ENCODE data around the gene IRAK3.

IRAK3 gene, protein sequence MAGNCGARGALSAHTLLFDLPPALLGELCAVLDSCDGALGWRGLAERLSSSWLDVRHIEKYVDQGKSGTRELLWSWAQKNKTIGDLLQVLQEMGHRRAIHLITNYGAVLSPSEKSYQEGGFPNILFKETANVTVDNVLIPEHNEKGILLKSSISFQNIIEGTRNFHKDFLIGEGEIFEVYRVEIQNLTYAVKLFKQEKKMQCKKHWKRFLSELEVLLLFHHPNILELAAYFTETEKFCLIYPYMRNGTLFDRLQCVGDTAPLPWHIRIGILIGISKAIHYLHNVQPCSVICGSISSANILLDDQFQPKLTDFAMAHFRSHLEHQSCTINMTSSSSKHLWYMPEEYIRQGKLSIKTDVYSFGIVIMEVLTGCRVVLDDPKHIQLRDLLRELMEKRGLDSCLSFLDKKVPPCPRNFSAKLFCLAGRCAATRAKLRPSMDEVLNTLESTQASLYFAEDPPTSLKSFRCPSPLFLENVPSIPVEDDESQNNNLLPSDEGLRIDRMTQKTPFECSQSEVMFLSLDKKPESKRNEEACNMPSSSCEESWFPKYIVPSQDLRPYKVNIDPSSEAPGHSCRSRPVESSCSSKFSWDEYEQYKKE

GRCh38 chr12:66188584-66189485, at the start of gene IRAK3:
Gene IRAK3 (plus strand): TSS chr12:66189214. CDS start chr12:66189300, 86 bp downstream.
- no peak for DNase-seq

GRCh38 chr12:66139328-66139727, 49.7 kb upstream of the IRAK3 start:
- no peak for DNase-seq

DNA sequence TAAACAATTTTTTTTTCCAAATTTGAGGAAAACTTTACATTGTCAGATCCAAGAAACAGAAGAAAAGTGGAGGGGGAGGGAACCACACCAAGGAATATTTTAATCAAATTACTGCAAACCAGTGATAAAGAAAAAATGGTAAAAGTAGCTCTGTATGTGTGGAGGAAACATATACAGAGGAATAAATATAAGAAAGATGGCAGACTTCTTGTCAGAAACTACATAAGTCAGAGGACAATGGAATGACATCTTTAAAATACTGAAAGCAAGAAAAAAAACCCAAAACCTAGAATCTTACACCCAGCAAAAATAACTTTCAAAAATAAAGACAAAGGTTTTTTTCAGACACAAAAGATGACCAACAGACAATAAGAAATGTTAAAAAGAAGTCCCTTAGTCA, 48.3 kb upstream of the IRAK3 start:
- DNase-seq = no peak

GRCh38 chr12:66141299-66141698, 47.7 kb upstream of the IRAK3 start:
- no peak for DNase-seq

GRCh38 chr12:66142826-66143225, 46.2 kb upstream of the IRAK3 start:
- DNase-seq = no peak

GRCh38 chr12:66143868-66144267, 45.1 kb upstream of the IRAK3 start:
- DNase-seq = no peak

GRCh38 chr12:66144791-66145754, 43.9 kb upstream of the IRAK3 start:
- DNase-seq = no peak

DNA sequence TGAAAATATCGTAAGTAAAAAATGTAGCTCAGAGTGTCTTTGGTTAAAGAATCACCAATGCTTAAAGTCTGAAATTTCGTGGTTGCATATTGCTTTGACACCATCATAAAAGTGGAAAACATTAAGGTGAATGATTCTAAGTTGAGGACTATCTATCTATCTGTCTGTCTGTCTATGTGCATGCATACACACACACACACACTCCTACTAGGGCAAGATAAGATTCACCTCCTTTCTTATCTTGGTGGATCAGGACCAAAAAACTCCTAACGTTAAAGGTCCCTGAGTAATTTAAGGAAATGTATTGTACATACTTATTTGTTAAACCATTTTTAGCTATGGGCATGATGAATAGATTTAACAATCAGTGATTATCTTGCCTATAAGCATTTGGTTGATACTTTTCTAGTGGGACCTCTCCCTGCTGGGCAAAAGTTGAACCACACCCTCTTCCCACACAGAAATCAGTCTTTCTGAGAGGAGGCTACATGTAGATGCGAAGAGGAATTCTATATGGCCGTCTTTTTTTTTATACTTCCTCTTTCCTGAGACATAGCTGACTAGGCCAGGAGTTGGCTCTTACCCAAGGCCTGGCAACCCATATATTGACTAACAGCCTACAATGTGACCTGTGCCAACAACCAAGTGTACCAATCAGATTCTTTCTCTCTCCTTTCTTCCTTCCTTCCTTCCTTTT, 39.2 kb upstream of the IRAK3 start:
- no peak for DNase-seq

DNA sequence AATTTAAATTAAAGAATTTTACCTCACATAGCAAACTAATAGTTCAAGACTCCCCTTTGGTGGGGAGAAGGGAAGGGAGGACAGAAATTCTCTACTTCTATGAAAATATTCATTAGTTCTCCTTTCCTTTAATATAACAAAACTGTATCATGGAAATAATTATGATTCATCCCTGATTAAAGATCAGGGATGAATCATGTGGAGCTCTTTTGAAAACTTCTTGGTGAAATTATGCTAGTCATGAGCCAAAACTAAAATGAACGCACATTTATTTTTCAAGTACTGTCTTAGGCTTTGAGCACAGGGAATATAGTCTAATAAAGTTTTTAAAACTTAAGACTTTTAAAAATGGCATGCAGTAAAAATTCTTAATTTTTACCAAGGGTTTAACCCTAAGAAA, 36.3 kb upstream of the IRAK3 start:
- no peak for DNase-seq

- DNase-seq = no peak
These were observed 34.2 kb upstream of the IRAK3 start for GRCh38 chr12:66154776-66155175.

DNA sequence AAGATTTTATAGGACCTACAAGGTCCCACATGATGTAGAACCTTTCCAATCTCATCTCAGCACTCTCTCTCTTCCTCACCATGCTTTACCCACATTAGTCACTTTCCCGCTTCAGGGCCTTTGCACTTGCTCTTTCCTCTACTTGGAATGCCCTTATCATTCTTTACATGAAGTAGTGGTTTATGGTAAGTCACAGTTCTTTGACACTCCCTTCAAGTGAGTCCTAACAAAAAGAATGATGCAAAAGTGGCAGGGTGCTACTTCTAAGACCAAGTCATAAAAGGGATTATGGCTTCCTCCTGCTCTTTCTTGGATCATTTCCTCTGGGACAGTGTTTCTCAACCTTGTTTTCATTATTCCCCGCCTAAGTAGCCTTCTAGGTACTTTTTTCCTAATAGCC, 32.4 kb upstream of the IRAK3 start:
- no peak for DNase-seq

- no peak for DNase-seq
These were observed 29.9 kb upstream of the IRAK3 start for GRCh38 chr12:66159123-66159522.

DNA sequence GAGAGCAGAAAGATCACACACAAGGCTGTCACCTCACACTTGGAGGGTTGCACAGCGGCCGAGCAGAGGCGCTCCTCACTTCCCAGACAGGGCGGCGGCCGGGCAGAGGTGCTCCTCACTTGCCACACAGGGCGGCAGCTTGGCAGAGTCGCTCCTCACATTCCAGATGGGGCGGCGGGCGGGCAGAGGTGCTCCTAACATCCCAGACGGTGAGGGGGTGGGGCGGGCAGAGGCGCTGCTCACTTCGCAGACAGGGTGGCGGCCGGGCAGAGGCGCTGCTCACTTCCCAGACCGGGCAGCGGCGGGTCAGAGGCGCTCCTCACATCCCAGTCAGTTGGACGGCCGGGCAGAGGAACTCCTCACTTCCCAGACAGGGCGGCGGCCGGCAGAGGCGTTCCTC, 28.3 kb upstream of the IRAK3 start:
- no peak for DNase-seq

DNA sequence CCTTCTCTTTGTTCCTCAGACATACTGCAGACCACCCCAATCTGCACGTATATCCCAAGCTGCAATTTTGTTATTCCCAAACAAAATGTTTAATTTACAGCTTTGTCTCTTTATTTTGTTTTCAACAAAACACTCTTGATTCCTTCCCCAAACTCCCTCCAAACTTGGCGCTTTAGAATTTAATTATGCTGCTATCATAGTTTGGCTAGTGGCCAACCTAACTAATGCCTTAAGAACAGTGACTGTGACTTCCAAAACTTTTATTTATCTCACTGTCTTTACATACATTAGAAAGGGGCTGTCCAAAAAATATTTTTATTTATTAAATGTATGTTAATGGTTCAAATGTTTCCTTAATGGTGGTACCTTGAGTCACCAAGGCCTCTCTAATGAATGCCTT, 26.3 kb upstream of the IRAK3 start:
- no peak for DNase-seq

- no peak for DNase-seq
These were observed 25.7 kb upstream of the IRAK3 start for GRCh38 chr12:66163289-66163688.

DNA sequence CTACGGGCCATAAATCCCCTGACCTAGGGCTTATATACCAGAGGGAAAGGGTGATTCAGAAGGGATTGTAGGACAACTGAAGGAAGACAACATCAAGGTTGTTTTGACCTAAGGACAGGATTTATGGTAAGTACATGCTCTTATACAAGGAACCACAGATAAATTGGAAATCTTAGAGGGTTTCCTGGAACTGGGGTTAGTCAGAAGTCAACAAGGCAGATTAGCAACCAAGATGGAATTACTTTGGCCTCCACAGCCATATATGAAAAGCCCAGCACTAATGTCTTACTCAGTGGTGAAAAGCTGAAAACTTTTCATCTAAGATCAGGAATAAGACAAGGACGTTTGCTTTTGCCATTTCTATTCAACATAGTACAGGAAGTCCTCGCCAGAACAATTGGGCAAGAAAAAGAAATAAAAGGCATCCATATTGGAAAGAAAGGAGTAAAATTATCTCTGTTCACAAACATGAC, 24.6 kb upstream of the IRAK3 start:
- DNase-seq = no peak

DNA sequence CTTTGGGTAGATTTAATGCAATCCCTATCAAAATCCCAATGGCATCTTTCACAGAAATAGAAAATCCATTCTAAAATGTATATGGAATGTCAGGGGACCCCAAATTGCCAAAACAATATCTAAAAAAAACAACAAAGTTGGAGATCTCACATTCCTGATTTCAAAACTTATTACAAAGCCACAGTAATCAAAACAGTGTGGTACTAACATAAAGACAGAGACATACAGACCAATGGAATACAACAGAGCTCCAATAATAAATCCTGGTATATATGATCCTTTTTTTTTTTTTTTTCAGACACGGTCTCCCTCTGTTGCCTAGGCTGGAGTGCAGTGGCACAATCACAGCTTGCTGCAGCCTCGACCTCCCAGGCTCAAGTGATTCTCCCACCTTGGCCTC, 23.9 kb upstream of the IRAK3 start:
- DNase-seq = no peak

- DNase-seq = no peak
These were observed 22.5 kb upstream of the IRAK3 start for GRCh38 chr12:66166561-66166960.

GRCh38 chr12:66168410-66168809, 20.6 kb upstream of the IRAK3 start:
- DNase-seq = no peak

DNA sequence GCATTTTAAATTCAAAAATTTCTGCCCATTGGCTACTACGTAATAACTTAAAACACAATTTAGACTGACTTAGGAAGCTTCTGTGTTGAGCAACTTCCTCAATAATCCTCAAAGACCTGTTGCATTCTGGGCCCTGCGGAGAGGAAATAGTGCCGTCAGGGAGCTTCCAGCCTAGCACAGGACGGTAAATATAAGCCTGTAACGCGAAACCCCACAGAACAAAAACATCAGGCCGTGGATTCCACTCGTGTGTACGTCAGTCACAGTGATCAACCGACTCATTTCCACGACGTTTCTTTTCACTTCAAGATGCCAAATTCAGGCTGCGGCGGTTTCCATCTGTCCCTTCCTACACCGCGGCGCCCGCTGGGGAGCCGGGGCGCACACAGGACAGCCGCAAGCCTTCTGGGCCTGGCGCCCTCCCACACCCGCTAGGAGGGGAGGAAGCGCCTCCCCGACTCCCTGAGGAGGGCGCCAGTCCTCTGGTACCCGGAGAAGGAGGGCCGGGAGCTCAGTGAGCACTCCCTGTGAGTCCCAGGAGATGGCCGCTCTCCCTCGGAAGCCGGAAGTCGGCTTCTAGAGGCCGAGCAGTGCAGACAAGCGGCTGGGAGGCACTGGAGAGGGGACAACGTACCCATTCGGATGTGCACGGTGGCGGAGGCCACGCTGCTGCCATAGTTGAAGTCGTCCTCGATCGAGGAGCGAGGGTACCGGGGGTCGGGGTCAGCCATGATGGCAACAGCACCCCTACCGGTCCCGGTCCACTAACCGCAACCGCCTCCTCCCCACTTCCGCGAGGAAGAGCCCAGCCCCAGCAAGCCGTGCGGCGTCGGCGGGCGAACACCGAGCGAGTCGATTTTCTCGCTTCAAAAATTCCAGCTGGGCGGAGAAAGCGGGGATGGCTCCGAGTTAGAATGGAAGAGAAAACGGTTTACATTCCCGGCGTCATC, 19.5 kb upstream of the IRAK3 start, which contains the start of gene TMBIM4:
TSS of gene TMBIM4 (minus strand) at position 776 of the 950 bp plus-strand sequence. CDS start at position 731, 45 bp downstream.
- peak; percentile 90 for DNase-seq

Measured in NCI-H1930 (cell line).